Endothelial cell of umbilical vein (primary cell): Measurements from ENCODE around the gene GGNBP2. TPM values are rescaled to one million over a fixed set of nuclear protein-coding genes. Genes with fewer than 3 reads are reported as not detected.

ENCODE experiments used
- BruUV-seq: library from RNA; stranded (reverse); fragments of 400-500 nt; replicated peaks from 2 replicates; lab custom pipeline; 2021; lab: Mats Ljungman, UMichigan
- CTCF ChIA-PET: fragments of 300-600, 350-600 bp; sonication (Branson Sonifier 250); formaldehyde crosslinking; loops from one replicate; lab custom pipeline; 2021; ENCODE audit warnings: antibody characterized with exemption, inconsistent platforms; lab: Charles Lee
- POLR2A ChIA-PET: fragments of 300-600, 350-600 bp; sonication (Branson Sonifier 250); formaldehyde crosslinking; loops from one replicate; lab custom pipeline; 2021; ENCODE audit warnings: antibody characterized with exemption, inconsistent platforms; lab: Charles Lee
- DNase-seq: peaks from one replicate; pipeline ENCODE4 v3.0.0-alpha.2; 2011; ENCODE audit warnings: low read depth, low spot score
- FAIRE-seq: peaks from 2 replicates; lab custom pipeline; 2011; peaks lifted over from hg19 to GRCh38; lab: Jason Lieb, UNC
- H2AFZ ChIP-seq: 2 replicates; pipeline ENCODE4 v1.6.0; 2012; ENCODE audit warnings: low read depth, low read length, control low read depth, inconsistent platforms
- H3K27ac ChIP-seq: 2 replicates; pipeline ENCODE4 v1.5.1; 2011; ENCODE audit warnings: low read depth, mild to moderate bottlenecking, control low read depth, low read length, moderate library complexity; ENCODE audit not compliant: insufficient read depth
- H3K27me3 ChIP-seq, 2 experiments: 2 replicates each; pipeline versions ENCODE4 v1.6.0 to v1.6.1; 2011; ENCODE audit warnings: low read length in 2 of 2, mixed read lengths in 1 of 2; ENCODE audit not compliant: control insufficient read depth in 2 of 2, insufficient read depth in 2 of 2
- H3K36me3 ChIP-seq, 2 experiments: 2 replicates in 1 of 2; 3 replicates in 1 of 2; pipeline ENCODE4 v1.5.1; 2011; ENCODE audit warnings: low read length in 2 of 2, mild to moderate bottlenecking in 1 of 2, moderate library complexity in 1 of 2; ENCODE audit not compliant: control insufficient read depth in 2 of 2, insufficient read depth in 2 of 2; ENCODE audit errors: extremely low read depth in 1 of 2
- H3K4me1 ChIP-seq: 3 replicates; pipeline ENCODE4 v1.5.1; 2011; ENCODE audit warnings: mild to moderate bottlenecking, low read length; ENCODE audit not compliant: control insufficient read depth, insufficient read depth; ENCODE audit errors: extremely low read depth
- H3K4me2 ChIP-seq: 2 replicates; pipeline ENCODE4 v1.6.1; 2011; ENCODE audit warnings: low read length, control low read depth, mixed read lengths; ENCODE audit not compliant: insufficient read depth
- H3K4me3 ChIP-seq, 3 experiments: fragments of 200-600 bp in 1 of 3; sonication (generic), shearing (Covaris generic) in 1 of 3; replicated peaks in 1 of 3; 2 replicates each; pipeline ENCODE4 v1.5.1; 2011 to 2016; ENCODE audit warnings: control low read depth in 3 of 3, low read length in 3 of 3, mild to moderate bottlenecking in 2 of 3, inconsistent platforms in 1 of 3, low read depth in 1 of 3, moderate library complexity in 1 of 3; ENCODE audit not compliant: insufficient read depth in 1 of 3
- H3K79me2 ChIP-seq: 2 replicates; pipeline ENCODE4 v1.6.0; 2012; ENCODE audit warnings: low read length, inconsistent platforms; ENCODE audit not compliant: control insufficient read depth, insufficient read depth
- H3K9ac ChIP-seq: replicated peaks from 2 replicates; pipeline ENCODE3; 2011; ENCODE audit warnings: low read length, control low read depth; ENCODE audit not compliant: insufficient read depth; ENCODE audit errors: extremely low read depth
- H3K9me1 ChIP-seq: replicated peaks from 3 replicates; pipeline ENCODE4 v1.6.0; 2011; ENCODE audit warnings: mild to moderate bottlenecking, low read length; ENCODE audit not compliant: control insufficient read depth, insufficient read depth; ENCODE audit errors: extremely low read depth
- H3K9me3 ChIP-seq: replicated peaks from 2 replicates; pipeline ENCODE4 v1.5.1; 2012; ENCODE audit warnings: low read length, inconsistent platforms; ENCODE audit not compliant: control insufficient read depth, insufficient read depth
- H4K20me1 ChIP-seq: replicated peaks from 2 replicates; pipeline ENCODE3; 2011; ENCODE audit warnings: mild to moderate bottlenecking, low read length; ENCODE audit not compliant: control insufficient read depth, insufficient read depth; ENCODE audit errors: extremely low read depth
- EZH2 ChIP-seq: IDR thresholded peaks from 2 replicates; pipeline ENCODE4 v1.6.1; 2012; ENCODE audit warnings: borderline replicate concordance, low read depth, mild to moderate bottlenecking, moderate library complexity, low read length, inconsistent platforms; ENCODE audit not compliant: severe bottlenecking
- FOS ChIP-seq: IDR thresholded peaks from 2 replicates; pipeline ENCODE4 v1.6.1; 2011; ENCODE audit warnings: mild to moderate bottlenecking, low read length, moderate library complexity, borderline replicate concordance; ENCODE audit not compliant: insufficient read depth
- GATA2 ChIP-seq: IDR thresholded peaks from 2 replicates; pipeline ENCODE4 v1.7.0; 2011; ENCODE audit warnings: low read depth, mild to moderate bottlenecking, moderate library complexity, mixed read lengths, low read length; ENCODE audit not compliant: insufficient read length, insufficient read depth
- JUN ChIP-seq: IDR thresholded peaks from 2 replicates; pipeline ENCODE4 v1.6.1; 2011; ENCODE audit warnings: borderline replicate concordance, low read depth; ENCODE audit not compliant: insufficient read length, insufficient read depth
- POLR2AphosphoS5 ChIP-seq: IDR thresholded peaks from 2 replicates; pipeline ENCODE4 v1.6.1; 2012; ENCODE audit warnings: low read depth, mild to moderate bottlenecking, control low read depth, low read length, moderate library complexity; ENCODE audit not compliant: insufficient read depth
- dilution Hi-C: fragments of 300-500 bp; cut with MboI; formaldehyde crosslinking; loops from one replicate; pipeline ENCODE4 v1.15.0; 2019; ENCODE audit warnings: low sequenced_read_pairs; ENCODE audit not compliant: extremely low pct_ligation_motif_present
- intact Hi-C: fragments of 100-400 bp; cut with micrococcal nuclease; formaldehyde crosslinking; loops from one replicate; pipeline ENCODE4 v1.10.0; 2022
- polyA plus RNA-seq, 4 experiments: library from polyadenylated mRNA; depleted of rRNA in 3 of 4; stranded (reverse) in 3 of 4; unstranded in 1 of 4; fragments of >200 nt; gene quantifications; 2 replicates each; pipeline versions ENCODE4 v1.2.1 to v1.2.3, GENCODE V29; 2011 to 2012; ENCODE audit warnings: missing spikeins in 1 of 4
- total RNA-seq: library from RNA; stranded (reverse); gene quantifications from 2 replicates; pipeline ENCODE4 v1.2.3, GENCODE V29; 2021

Gene GGNBP2
- total and polyA plus RNA-seq, 2 donors (not counting 3 experiments of a cell fraction or from before 2014, with no cell fraction given): 52.6 to 77.6 TPM

DNA sequence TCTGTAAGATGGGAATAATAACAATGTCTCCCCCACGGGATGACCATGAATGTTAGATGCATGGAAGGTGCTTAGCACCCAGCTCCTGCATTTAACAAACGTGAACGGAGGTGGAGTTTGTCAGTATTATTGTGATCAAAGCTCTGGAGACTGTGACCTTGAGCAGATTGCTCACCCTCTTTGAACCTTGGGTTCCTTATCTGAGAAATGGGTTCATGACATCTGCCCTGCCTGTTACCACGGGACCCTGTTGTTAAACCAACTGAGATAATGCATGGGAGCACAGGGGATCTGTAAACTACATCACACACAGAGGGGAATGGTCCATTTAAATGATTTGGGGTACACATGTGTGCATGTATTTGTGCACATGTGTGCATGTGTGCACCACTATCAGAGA is 86.3 kb downstream of the GGNBP2 start:
- Histone ChIP-seq H3K9me1 (no peaks in the 10 kb centered on the region), H3K27ac (no peak overlapping the region), H3K4me3 (no peak overlapping the region), H3K9ac (no peak overlapping the region), H3K79me2 (no peaks in the 10 kb centered on the region), H4K20me1 (no peaks in the 10 kb centered on the region), H3K27me3 (peaks cover 26 to 29% of the 10 kb centered on the region in 2 experiments), H3K36me3 (no peaks in the 10 kb centered on the region), H3K4me2 (no peak overlapping the region), H3K9me3 (no peaks in the 10 kb centered on the region), H2AFZ (no peak overlapping the region), H3K4me1 (no peaks in the 10 kb centered on the region)
- TF ChIP-seq GATA2: no peak
- no peak for TF ChIP-seq FOS
- ChIA-PET CTCF (interaction anchor here (0.8 to 9.1 kb wide), 5 partner anchors 28 to 609 kb away, joined by 3 to 201 read pairs (median 15); no protein-coding TSS in a partner anchor), POLR2A (no interaction called here)
- intact Hi-C loops (no loop called here), dilution Hi-C loops (no loop called here)
- FAIRE-seq: no peak
- BruUV-seq: no TSS peak
- DNase-seq: no peak

DNA sequence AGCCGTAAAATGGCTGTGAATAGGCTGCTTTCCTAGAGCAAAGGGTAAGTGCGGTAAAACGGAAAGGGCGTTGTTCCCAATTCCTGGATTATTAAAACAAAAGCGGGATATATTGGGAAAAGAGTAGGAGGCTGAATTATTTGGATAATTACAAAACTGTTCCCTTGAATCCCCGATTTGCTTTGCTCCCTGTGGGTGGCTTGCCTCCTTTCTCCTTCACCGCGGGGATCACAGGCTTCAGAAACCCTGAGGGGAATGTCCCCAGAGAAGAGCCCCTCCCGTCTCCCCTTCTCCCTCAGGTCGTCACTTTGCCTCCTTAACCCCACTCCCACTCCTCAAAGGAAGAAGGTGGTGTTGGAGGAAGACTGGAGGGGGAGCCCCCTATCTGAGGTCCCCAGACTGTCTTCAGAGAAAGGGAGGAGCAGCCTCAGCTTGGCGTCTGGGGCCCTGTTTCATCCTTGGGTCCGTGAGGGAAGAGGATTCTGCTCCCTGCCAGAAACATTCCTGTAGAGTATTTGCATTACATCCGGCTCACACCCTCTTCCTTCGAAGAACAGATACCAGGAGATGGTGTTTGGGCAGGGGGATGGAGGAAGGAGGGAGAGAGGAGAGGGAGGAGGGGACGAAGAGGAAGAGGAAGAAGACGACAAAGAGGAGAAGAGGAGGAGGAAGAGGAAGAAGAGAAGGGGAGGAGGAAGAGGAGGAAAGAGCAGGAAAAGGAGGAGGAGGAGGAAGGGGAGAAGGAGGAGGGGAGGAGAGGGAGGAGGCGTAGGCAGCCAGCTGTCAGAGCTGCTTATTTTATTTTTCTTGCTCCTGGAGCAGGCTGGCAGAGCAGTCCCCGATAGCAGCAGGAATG is 88.4 kb downstream of the GGNBP2 start:
- H3K9ac ChIP-seq: no peak overlapping the region
- no peak for DNase-seq
- no peaks in the 10 kb centered on the region for H4K20me1 ChIP-seq
- no peak overlapping the region for H3K27ac ChIP-seq
- H3K4me1 ChIP-seq: no peaks in the 10 kb centered on the region
- no peak overlapping the region for H3K4me3 ChIP-seq
- no peak for FAIRE-seq
- POLR2A ChIA-PET: no interaction called here
- no peak overlapping the region for H3K4me2 ChIP-seq
- CTCF ChIA-PET: interaction anchor here (0.6 to 9.1 kb wide), 6 partner anchors 7 to 607 kb away, joined by 3 to 201 read pairs (median 8); no protein-coding TSS in a partner anchor
- H2AFZ ChIP-seq: no peak overlapping the region
- no peaks in the 10 kb centered on the region for H3K36me3 ChIP-seq
- intact Hi-C loops: no loop called here
- peak; percentile 75 for TF ChIP-seq EZH2
- no peak for TF ChIP-seq JUN
- no peak for TF ChIP-seq POLR2AphosphoS5
- no peak for TF ChIP-seq GATA2
- H3K79me2 ChIP-seq: no peaks in the 10 kb centered on the region
- H3K9me1 ChIP-seq: no peaks in the 10 kb centered on the region
- no TSS peak for BruUV-seq
- H3K27me3 ChIP-seq: peaks cover 26 to 36% of the 10 kb centered on the region in 2 experiments
- no peaks in the 10 kb centered on the region for H3K9me3 ChIP-seq
- dilution Hi-C loops: no loop called here

Other genes with a start within 250 kb of the GGNBP2 start
- gene TBC1D3G, start 221.0 kb upstream of the GGNBP2 start, total RNA-seq: not detected in 2 replicates
- gene TBC1D3G, start 221.0 kb upstream of the GGNBP2 start, polyA plus RNA-seq: not detected in 2 replicates
- 1.4 TPM in 1 of 2 replicates, not detected in the other for gene TBC1D3H, start 156.5 kb upstream of the GGNBP2 start, total RNA-seq
- gene TBC1D3H, start 156.5 kb upstream of the GGNBP2 start, polyA plus RNA-seq: not detected in 2 replicates
- gene ZNHIT3, start 58.2 kb upstream of the GGNBP2 start, total RNA-seq: 31.4 and 34.0 TPM in 2 replicates
- 61.3 and 66.9 TPM in 2 replicates for gene ZNHIT3, start 58.2 kb upstream of the GGNBP2 start, polyA plus RNA-seq
- 90.3 and 95.7 TPM in 2 replicates for gene MYO19, start 10.1 kb upstream of the GGNBP2 start, total RNA-seq
- 75.4 and 92.8 TPM in 2 replicates for gene MYO19, start 10.1 kb upstream of the GGNBP2 start, polyA plus RNA-seq
- gene PIGW, start 9.9 kb upstream of the GGNBP2 start, total RNA-seq: 13.1 and 16.3 TPM in 2 replicates
- 5.1 and 5.9 TPM in 2 replicates for gene PIGW, start 9.9 kb upstream of the GGNBP2 start, polyA plus RNA-seq
- 9.8 and 11.3 TPM in 2 replicates for gene DHRS11, start 47.0 kb downstream of the GGNBP2 start, total RNA-seq
- gene DHRS11, start 47.0 kb downstream of the GGNBP2 start, polyA plus RNA-seq: 15.7 and 16.2 TPM in 2 replicates
- gene MRM1, start 56.7 kb downstream of the GGNBP2 start, total RNA-seq: 5.2 and 5.9 TPM in 2 replicates
- gene MRM1, start 56.7 kb downstream of the GGNBP2 start, polyA plus RNA-seq: 3.4 and 3.7 TPM in 2 replicates